Kidney epithelial cell (primary cell): ENCODE data around the gene PKP4. TPM values are rescaled to one million over a fixed set of nuclear protein-coding genes. Genes with fewer than 3 reads are reported as not detected.

ENCODE experiments used
- DNase-seq: peaks from one replicate; pipeline ENCODE4 v3.0.0-alpha.2; 2010; ENCODE audit warnings: low read depth
- H3K27me3 ChIP-seq: 2 replicates; pipeline ENCODE4 v1.6.0; 2011; ENCODE audit warnings: low read length; ENCODE audit not compliant: control insufficient read depth, insufficient read depth
- H3K36me3 ChIP-seq: 2 replicates; pipeline ENCODE4 v1.5.1; 2011; ENCODE audit warnings: low read length; ENCODE audit not compliant: control insufficient read depth, insufficient read depth
- H3K4me3 ChIP-seq: 2 replicates; pipeline ENCODE4 v1.5.1; 2011; ENCODE audit warnings: low read depth, mild to moderate bottlenecking, control low read depth, low read length
- total RNA-seq: library from RNA; depleted of rRNA; stranded (reverse); fragments of >200 nt; gene quantifications from 2 replicates; pipeline ENCODE4 v1.2.3, GENCODE V29; 2015
- TF ChIP-seq, protein P1 (sequence below): IDR thresholded peaks from 2 replicates; pipeline ENCODE4 v1.5.1; 2011; ENCODE audit warnings: mild to moderate bottlenecking, moderate library complexity, low read length, control low read depth, inconsistent platforms; ENCODE audit not compliant: insufficient read depth, poor library complexity, severe bottlenecking

The PKP4 gene
- total RNA-seq, 1 donor from 2014 or later: 29.4 TPM

DNA sequence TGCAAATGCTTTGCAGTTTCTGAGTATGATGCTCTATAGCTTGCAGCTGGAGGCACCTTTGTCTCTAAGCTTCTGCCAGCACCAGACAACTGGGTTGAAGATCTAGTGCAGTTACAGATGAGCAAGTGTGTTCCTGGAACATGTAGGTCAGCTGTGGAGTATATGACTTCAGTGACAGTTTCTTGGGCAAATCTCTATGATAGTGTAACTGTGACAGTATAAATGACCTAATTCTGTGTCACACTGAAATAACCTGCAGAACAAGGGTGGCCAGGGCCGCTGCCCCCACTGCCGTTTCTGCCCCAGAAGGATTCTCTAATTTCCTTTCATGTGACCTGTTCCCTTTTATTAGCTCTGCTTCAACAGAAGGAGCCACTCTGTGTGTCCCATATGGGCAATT lies 193.1 kb downstream of the PKP4 start:
- Histone ChIP-seq H3K36me3 (peaks cover 1% of the 10 kb centered on the region), H3K4me3 (no peak overlapping the region)
- TF ChIP-seq, protein P1, sequence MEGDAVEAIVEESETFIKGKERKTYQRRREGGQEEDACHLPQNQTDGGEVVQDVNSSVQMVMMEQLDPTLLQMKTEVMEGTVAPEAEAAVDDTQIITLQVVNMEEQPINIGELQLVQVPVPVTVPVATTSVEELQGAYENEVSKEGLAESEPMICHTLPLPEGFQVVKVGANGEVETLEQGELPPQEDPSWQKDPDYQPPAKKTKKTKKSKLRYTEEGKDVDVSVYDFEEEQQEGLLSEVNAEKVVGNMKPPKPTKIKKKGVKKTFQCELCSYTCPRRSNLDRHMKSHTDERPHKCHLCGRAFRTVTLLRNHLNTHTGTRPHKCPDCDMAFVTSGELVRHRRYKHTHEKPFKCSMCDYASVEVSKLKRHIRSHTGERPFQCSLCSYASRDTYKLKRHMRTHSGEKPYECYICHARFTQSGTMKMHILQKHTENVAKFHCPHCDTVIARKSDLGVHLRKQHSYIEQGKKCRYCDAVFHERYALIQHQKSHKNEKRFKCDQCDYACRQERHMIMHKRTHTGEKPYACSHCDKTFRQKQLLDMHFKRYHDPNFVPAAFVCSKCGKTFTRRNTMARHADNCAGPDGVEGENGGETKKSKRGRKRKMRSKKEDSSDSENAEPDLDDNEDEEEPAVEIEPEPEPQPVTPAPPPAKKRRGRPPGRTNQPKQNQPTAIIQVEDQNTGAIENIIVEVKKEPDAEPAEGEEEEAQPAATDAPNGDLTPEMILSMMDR: no peak

DNA sequence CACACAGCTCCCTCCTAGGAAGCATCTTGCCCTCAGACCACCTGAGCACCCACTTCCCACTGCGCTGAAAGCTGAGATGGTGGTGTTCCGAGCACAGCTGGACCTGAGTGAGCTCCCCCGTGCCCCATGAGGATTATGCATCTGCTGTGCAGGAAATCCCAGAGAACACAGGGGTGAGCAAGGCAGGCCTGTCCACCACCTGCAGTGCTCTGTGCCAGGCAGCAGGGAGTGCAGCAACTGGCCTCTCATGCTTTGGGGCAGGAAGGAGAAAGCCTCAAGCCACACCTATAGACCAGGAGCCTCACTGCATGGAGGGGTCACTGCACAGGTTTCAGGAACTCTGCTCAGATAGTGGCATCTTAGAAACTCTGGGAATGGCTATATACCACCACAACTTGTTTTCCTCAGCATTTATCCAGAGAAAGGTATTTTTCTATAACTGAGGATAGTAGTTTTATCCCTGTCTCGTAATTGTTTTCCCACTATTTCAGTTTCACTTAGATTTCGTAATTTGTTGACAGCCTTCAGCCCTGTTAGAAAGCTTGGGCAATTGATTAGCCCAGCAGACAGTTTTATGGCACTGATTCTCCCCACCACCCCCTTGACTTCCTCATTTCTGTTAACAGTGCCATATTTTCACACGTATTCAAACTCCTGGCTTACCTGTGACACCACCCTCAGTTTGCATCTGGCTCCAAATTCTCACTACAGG lies 194.1 kb downstream of the PKP4 start:
- Histone ChIP-seq H3K4me3 (no peak overlapping the region), H3K36me3 (peaks cover 1% of the 10 kb centered on the region), H3K27me3 (no peaks in the 10 kb centered on the region)
- TF ChIP-seq, protein P1: no peak
- DNase-seq: no peak

More for the DNA sequence above, 193.1 kb downstream of the PKP4 start:
- no peak for DNase-seq
- H3K27me3 ChIP-seq: no peaks in the 10 kb centered on the region

DNA sequence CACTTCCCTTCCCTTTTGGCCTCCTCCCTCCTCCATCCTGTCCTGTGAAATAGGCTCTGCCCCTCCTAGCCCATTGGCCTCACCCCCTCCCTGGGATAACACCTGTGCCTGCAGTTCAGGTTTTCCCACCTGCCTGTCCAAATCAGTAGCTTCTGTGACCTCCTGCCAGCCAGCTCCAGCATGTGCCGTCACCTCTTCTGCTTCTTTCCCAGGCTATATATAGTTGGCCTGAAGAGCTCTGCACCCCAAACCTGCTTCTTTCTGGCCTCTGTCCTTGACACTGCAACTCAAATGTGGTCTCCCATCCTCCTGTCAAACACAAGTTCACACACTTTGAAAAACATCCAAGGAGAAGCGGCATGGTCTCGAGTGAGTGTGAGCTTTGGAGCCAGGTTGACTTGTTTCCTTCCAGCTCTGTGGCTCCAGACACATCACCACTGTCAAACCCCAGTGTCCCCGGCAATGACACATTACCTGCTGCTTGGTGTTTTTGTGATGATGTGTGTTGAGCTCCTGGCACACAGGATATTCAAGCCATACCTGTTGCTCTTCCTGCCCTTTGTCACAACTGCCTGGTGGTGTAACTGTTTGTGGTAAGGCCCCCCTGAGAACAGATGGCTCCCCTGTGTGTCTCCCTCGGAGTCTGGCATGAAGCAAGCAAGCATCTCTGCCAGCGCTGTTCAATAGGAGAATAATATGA lies 194.8 kb downstream of the PKP4 start:
- DNase-seq: no peak
- no peak overlapping the region for H3K4me3 ChIP-seq
- TF ChIP-seq, protein P1: no peak
- H3K27me3 ChIP-seq: no peaks in the 10 kb centered on the region
- H3K36me3 ChIP-seq: peaks cover 1% of the 10 kb centered on the region

DNA sequence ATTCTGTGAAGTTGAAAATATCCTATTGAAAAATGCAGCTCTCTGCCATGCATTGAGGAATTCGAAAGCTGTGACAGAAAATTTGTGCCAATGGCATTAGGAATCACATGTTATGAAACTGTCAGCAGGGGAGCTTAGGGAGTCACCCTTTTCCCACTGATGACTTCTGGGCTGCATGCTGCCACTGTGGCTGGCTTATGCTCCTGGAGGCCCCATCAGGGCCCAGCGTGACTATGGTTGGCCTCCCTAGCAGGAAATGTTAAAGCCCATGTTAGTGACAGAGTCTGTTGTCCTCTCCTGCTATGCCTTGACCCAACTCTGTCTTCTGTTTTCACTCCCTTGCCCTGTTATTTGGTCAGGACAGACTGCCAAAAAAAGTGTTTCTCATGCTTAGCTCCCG lies 198.9 kb downstream of the PKP4 start:
- Histone ChIP-seq H3K4me3 (no peak overlapping the region), H3K36me3 (peaks cover 1% of the 10 kb centered on the region), H3K27me3 (no peaks in the 10 kb centered on the region)
- TF ChIP-seq, protein P1: no peak
- DNase-seq: no peak

DNA sequence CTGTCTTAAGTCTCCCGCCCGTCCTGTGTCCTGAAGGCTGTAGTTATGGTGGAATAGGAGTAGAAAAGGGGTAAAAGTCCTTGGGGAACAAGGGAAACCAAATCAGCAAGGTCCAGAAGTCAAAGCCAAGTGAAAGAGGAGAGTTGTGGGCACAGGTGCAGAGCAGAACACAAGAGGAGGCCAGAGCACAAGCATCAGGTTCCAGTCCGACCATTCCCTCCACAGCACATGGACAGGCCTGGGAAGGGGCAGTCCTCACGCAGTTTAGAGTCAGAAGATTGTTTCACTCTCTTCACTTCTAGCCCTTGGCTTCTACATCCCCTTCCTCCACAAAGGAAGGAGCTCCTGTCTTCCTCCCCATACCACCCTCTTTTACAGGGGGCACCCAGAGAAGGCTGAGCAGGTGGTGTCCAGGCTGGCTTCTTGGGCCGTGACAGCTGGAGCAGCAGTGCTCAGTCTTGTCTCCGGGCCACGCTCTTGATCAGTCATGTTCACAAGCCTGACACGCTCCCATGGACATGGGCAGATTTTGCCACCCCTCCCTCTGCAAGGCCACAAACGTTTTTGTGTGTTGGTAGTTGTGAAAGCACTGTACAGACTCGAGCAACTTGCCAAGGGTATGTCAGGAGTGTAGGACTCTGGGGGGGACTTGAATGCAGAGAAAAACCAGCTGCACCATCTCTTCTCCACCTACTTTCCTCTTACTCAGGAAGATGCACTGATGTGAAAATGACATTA lies 199.9 kb downstream of the PKP4 start:
- TF ChIP-seq, protein P1: no peak
- peaks cover under 1% of the 10 kb centered on the region for H3K36me3 ChIP-seq

More for the DNA sequence above, 199.9 kb downstream of the PKP4 start:
- no peaks in the 10 kb centered on the region for H3K27me3 ChIP-seq
- H3K4me3 ChIP-seq: no peak overlapping the region
- no peak for DNase-seq
